Upper lobe of left lung (tissue), 6 donors: Measurements from ENCODE around the gene HNRNPH1. TPM values are rescaled to one million over a fixed set of nuclear protein-coding genes. Genes with fewer than 3 reads are reported as not detected.

Experiments
- ATAC-seq, 2 donors: fragments of 200-7000 bp; cut with Tn5 transposase; one replicate each; pipeline ENCODE4 v1.9.1; 2022; ENCODE audit warnings: mild to moderate bottlenecking in 2 of 2, moderate library complexity in 2 of 2; ENCODE audit not compliant: low FRiP score in 2 of 2
- DNase-seq, 2 donors: peaks; one replicate each; pipeline ENCODE4 v3.0.0-alpha.2; 2019 to 2020
- H3K27ac ChIP-seq, 4 donors: fragments of 200-600 bp; sonication (generic); one replicate each; pipeline ENCODE4 v1.5.1; 2016 to 2019
- H3K27me3 ChIP-seq, 4 donors: fragments of 200-600 bp; sonication (generic); one replicate each; pipeline ENCODE4 v1.5.1; 2017 to 2019
- H3K36me3 ChIP-seq, 4 donors: fragments of 200-600 bp; sonication (generic); one replicate each; pipeline ENCODE4 v1.5.1; 2016 to 2019
- H3K4me1 ChIP-seq, 4 donors: fragments of 200-600 bp; sonication (generic); one replicate each; pipeline ENCODE4 v1.5.1; 2018 to 2019
- H3K4me3 ChIP-seq, 4 donors: fragments of 200-600 bp; sonication (generic); one replicate each; pipeline ENCODE4 v1.5.1; 2017 to 2019; ENCODE audit warnings: mild to moderate bottlenecking in 2 of 4, moderate library complexity in 1 of 4
- H3K9me3 ChIP-seq, 4 donors: fragments of 200-600 bp; sonication (generic); one replicate each; pipeline ENCODE4 v1.5.1; 2018 to 2019
- EP300 ChIP-seq, 4 donors: sonication (generic); formaldehyde crosslinking; IDR thresholded peaks; one replicate each; pipeline ENCODE4 v1.5.1; 2017; ENCODE audit warnings: antibody characterized with exemption in 4 of 4, control low read depth in 2 of 4
- POLR2A ChIP-seq, 4 donors: fragments of 450-650 bp; IDR thresholded peaks; one replicate each; pipeline ENCODE4 v1.5.1; 2016 to 2017; ENCODE audit warnings: antibody characterized with exemption in 4 of 4, mild to moderate bottlenecking in 2 of 4
- POLR2AphosphoS5 ChIP-seq, 2 donors: sonication (generic); formaldehyde crosslinking; IDR thresholded peaks; one replicate each; pipeline ENCODE4 v1.5.1; 2017; ENCODE audit warnings: antibody characterized with exemption in 2 of 2
- WGBS, 2 donors: methylation state at CpG; one replicate each; pipeline ENCODE4 v1.1.5; 2017 to 2018; 5-methylcytosine and 5-hydroxymethylcytosine counted together
- total RNA-seq, 6 donors: library from RNA; depleted of rRNA in 4 of 6; stranded (reverse); fragments of >200 nt in 4 of 6; gene quantifications; one replicate each; pipeline versions ENCODE4 v1.1.0 to v1.2.1, GENCODE V29; 2016 to 2021
- TF ChIP-seq, protein P1 (sequence below), 6 experiments: fragments of 450-650 bp in 4 of 6; fragments of 200-600 bp in 2 of 6; sonication (generic) in 2 of 6; IDR thresholded peaks; one replicate each; pipeline ENCODE4 v1.5.1; 2016 to 2019; ENCODE audit warnings: antibody characterized with exemption in 6 of 6
- donor health status: DM: no; HTN: no; CAD: no; lungs with moderate emphysema.
- donor health status: DM: no; HTN: yes; CAD: no; lungs with severe emphysema.

The HNRNPH1 gene
- total RNA-seq, 6 donors from 2014 or later = 366 to 1,930 (median 429) TPM

DNA sequence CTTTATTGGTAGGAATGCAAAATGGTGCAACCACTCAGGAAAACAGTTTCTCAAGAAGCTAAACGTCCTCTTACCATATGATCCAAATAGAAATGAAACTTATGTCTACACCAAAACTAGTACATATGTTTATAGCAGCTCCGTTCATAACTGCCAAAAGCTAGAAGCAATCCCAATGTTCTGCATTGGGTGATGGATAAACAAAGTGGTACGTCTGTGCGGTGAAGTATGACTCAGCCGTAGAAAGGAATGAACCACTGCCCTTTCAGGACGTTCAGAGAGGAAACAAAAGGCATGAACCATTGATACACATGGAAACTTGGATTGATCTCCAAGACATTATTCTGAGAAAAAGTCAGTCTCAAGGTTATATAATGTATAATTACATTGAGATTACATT lies 27.6 kb downstream of the HNRNPH1 start:
- H3K9me3 ChIP-seq = no peaks in the 10 kb centered on the region
- WGBS, 2 donors = 76 to 82% methylated on average over 6 of the region's 6 CpGs
- H3K4me3 ChIP-seq = no peak overlapping the region
- DNase-seq (no peak), ATAC-seq (no peak)
- TF ChIP-seq POLR2A (IDR thresholded peaks at IDR 0.05) (no peak), POLR2AphosphoS5 (IDR thresholded peaks at IDR 0.05) (no peak), EP300 (IDR thresholded peaks at IDR 0.05) (no peak)
- TF ChIP-seq, protein P1, sequence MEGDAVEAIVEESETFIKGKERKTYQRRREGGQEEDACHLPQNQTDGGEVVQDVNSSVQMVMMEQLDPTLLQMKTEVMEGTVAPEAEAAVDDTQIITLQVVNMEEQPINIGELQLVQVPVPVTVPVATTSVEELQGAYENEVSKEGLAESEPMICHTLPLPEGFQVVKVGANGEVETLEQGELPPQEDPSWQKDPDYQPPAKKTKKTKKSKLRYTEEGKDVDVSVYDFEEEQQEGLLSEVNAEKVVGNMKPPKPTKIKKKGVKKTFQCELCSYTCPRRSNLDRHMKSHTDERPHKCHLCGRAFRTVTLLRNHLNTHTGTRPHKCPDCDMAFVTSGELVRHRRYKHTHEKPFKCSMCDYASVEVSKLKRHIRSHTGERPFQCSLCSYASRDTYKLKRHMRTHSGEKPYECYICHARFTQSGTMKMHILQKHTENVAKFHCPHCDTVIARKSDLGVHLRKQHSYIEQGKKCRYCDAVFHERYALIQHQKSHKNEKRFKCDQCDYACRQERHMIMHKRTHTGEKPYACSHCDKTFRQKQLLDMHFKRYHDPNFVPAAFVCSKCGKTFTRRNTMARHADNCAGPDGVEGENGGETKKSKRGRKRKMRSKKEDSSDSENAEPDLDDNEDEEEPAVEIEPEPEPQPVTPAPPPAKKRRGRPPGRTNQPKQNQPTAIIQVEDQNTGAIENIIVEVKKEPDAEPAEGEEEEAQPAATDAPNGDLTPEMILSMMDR (IDR thresholded peaks at IDR 0.05) = no peak
- peaks cover 0 to 4% (median 0%) of the 10 kb centered on the region in 4 donors for H3K4me1 ChIP-seq
- peaks cover 25 to 95% (median 84%) of the 10 kb centered on the region in 4 donors for H3K36me3 ChIP-seq
- no peak overlapping the region for H3K27ac ChIP-seq
- H3K27me3 ChIP-seq = no peaks in the 10 kb centered on the region

DNA sequence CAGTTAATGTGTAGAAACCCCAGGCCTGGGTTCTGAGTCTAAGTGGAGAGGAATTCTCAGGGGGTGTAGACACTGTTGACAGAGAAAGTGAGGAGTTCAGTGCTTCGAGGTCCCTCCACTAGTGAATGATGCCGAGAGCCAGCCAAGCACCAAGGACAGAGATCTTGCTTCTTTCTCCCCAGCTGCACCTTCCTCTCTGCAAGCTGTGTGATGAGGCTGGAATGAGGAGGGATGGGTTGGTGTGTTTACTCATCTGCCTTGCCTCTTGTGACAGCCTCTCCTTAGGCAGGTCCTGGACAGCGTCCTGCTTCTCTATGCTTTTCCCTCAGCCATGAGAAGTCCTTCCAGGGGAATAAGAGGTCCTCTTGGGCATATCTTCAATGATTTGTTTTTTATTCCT lies 35.3 kb downstream of the HNRNPH1 start:
- no peak overlapping the region for H3K27ac ChIP-seq
- H3K4me3 ChIP-seq = no peak overlapping the region
- no peak for TF ChIP-seq POLR2A (IDR thresholded peaks at IDR 0.05)
- no peak for TF ChIP-seq EP300 (IDR thresholded peaks at IDR 0.05)
- TF ChIP-seq, protein P1 (IDR thresholded peaks at IDR 0.05) = no peak
- no peak for TF ChIP-seq POLR2AphosphoS5 (IDR thresholded peaks at IDR 0.05)
- no peak for DNase-seq
- H3K4me1 ChIP-seq = no peaks in the 10 kb centered on the region
- no peaks in the 10 kb centered on the region for H3K27me3 ChIP-seq
- no peak for ATAC-seq
- peaks cover 36 to 90% (median 68%) of the 10 kb centered on the region in 4 donors for H3K36me3 ChIP-seq
- no peaks in the 10 kb centered on the region for H3K9me3 ChIP-seq
- WGBS, 2 donors = 87 to 93% methylated on average over 1 to 3 of the region's 3 CpGs

DNA sequence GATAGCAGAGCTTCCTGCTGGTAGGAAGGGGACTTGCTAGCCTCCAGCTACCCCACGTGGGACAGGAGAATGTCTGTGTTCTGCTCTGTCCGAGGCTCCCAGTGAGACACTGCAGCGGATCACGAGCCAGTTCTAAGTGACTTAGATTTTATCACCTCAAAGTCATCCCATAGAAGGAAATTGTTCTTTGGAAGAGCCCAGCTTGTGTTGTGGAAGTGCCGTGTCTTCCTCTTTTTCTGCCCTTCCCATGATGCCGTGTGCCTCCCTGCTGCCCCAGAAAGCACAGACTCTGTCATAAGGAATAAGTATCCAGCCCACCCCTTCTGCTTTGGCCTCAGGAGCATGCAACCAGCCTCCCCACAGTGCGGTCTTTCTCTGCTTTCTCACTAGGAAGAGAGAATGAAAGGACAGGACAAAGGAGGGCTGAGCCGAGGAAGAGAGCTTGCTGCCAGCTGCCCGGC lies 37.5 kb downstream of the HNRNPH1 start:
- no peak overlapping the region for H3K27ac ChIP-seq
- H3K4me3 ChIP-seq = no peak overlapping the region
- 72 to 76% methylated on average over 8 to 9 of the region's 9 CpGs for WGBS, 2 donors
- peak in 1 of 2 donors; percentile 30 for DNase-seq
- no peaks in the 10 kb centered on the region for H3K27me3 ChIP-seq
- ATAC-seq = peak in 1 of 2 donors; percentile 11
- no peaks in the 10 kb centered on the region for H3K4me1 ChIP-seq
- no peak for TF ChIP-seq POLR2AphosphoS5 (IDR thresholded peaks at IDR 0.05)
- H3K36me3 ChIP-seq = peaks cover 35 to 89% (median 56%) of the 10 kb centered on the region in 4 donors
- no peaks in the 10 kb centered on the region for H3K9me3 ChIP-seq

DNA sequence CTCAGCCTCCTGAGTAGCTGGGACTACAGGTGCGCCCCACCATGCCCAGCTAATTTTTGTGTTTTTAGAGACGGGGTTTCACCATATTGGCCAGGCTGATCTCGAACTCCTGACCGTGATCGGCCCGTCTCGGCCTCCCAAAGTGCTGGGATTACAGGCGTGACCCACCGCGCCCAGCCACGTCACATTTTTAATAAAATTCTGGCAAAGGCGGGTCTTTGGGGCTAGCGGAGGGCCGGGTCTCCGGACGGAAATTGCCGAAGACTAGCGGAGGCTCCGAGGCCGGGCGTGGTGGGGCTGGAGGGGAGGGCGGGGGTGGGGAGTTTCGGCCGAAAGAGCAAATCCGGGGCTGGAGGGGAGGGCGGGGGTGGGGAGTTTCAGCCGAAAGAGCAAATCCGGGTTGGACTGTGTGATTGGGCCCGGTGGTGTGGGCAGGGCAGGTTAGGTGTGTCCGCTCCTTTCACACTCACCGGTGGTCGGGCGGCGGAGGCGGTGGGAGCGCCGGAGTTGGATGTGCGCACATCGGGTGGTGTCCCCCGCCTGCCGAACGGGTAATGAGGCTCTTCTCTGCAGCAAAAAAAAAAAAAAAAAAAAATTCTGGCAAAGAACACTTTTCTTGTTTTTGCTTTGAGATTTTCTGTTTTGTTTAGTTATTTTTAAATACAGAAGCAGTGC lies 46.0 kb downstream of the HNRNPH1 start:
- no peaks in the 10 kb centered on the region for H3K27me3 ChIP-seq
- ATAC-seq (no peak), DNase-seq (peak in 1 of 2 donors; percentile 68)
- no peak overlapping the region for H3K27ac ChIP-seq
- TF ChIP-seq POLR2AphosphoS5 (IDR thresholded peaks at IDR 0.05) (no peak), POLR2A (IDR thresholded peaks at IDR 0.05) (no peak), EP300 (IDR thresholded peaks at IDR 0.05) (no peak)
- TF ChIP-seq, protein P1 (IDR thresholded peaks at IDR 0.05) = no peak
- no peaks in the 10 kb centered on the region for H3K4me1 ChIP-seq
- WGBS, 2 donors = 95 to 98% methylated on average over 26 to 29 of the region's 42 CpGs
- H3K9me3 ChIP-seq = no peaks in the 10 kb centered on the region
- H3K4me3 ChIP-seq = no peak overlapping the region
- peaks cover 14 to 88% (median 42%) of the 10 kb centered on the region in 4 donors for H3K36me3 ChIP-seq

DNA sequence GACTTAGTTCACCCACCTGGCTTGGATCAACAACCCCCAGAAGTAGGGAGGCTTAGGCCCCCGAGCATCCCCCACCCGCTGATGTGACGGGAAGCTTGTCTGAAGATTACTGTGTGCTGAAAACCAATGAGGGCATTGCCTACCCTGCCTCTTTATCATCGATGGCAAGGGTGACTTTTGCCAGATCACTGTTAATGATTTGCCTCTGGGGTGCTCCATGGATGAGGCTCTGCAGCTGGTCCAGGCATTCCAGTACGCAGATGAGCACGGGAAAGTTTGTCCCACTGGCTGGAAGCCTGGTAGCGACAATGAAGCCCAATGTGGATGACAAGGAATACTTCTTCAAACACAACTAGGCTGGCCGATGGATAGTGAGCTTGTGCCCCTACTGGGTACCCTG lies 51.1 kb downstream of the HNRNPH1 start:
- TF ChIP-seq POLR2AphosphoS5 (IDR thresholded peaks at IDR 0.05) = no peak

DNA sequence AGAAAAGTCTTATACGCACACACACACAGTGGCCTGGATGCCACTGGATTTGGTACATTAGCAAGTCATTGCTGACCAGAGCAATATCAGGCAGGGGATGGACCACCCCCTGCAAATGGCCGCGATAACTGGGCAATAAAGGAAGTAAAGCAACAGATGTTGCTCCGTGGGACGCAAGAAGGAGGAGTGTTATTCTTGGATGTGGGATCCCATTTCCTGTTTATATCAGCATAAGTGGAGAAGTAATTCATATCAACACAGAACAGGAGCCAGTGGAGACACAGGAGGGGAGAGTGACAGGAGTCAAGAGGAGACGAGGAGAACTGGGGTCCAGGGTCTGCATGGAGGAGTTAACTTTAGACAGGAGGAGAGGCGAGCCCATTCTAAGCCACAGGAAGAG lies 54.8 kb downstream of the HNRNPH1 start:
- H3K4me3 ChIP-seq = no peak overlapping the region
- no peaks in the 10 kb centered on the region for H3K9me3 ChIP-seq
- ATAC-seq (no peak), DNase-seq (no peak)
- H3K27ac ChIP-seq = peak overlapping the region in 3 of 4 donors; percentile 1 to 18 (median 7)
- TF ChIP-seq, protein P1 (IDR thresholded peaks at IDR 0.05) = no peak
- TF ChIP-seq EP300 (IDR thresholded peaks at IDR 0.05) (no peak), POLR2A (IDR thresholded peaks at IDR 0.05) (no peak), POLR2AphosphoS5 (IDR thresholded peaks at IDR 0.05) (no peak)
- peaks cover 0 to 5% (median 0%) of the 10 kb centered on the region in 4 donors for H3K4me1 ChIP-seq
- H3K36me3 ChIP-seq = peaks cover 25 to 97% (median 59%) of the 10 kb centered on the region in 4 donors
- no peaks in the 10 kb centered on the region for H3K27me3 ChIP-seq
- 40 to 51% methylated on average over 7 of the region's 7 CpGs for WGBS, 2 donors

More for the DNA sequence above, 51.1 kb downstream of the HNRNPH1 start:
- H3K9me3 ChIP-seq = no peaks in the 10 kb centered on the region
- WGBS, 2 donors = 88 to 90% methylated on average over 6 to 8 of the region's 8 CpGs
- H3K27ac ChIP-seq = no peak overlapping the region
- DNase-seq (no peak), ATAC-seq (no peak)
- H3K4me3 ChIP-seq = no peak overlapping the region
- no peaks in the 10 kb centered on the region for H3K27me3 ChIP-seq
- peaks cover 30 to 98% (median 59%) of the 10 kb centered on the region in 4 donors for H3K36me3 ChIP-seq
- peaks cover 0 to 5% (median 0%) of the 10 kb centered on the region in 4 donors for H3K4me1 ChIP-seq
